ENCODE data around the gene SPTBN2.

The SPTBN2 gene

GRCh38 chr11:66723693-66724092, 5.3 kb downstream of the SPTBN2 start:
- no peak for DNase-seq

- no peak for DNase-seq
These were observed 6.0 kb downstream of the SPTBN2 start for GRCh38 chr11:66722745-66723651.

- no peak for DNase-seq
These were observed 7.1 kb downstream of the SPTBN2 start for GRCh38 chr11:66721939-66722338.

GRCh38 chr11:66720899-66721470, 8.0 kb downstream of the SPTBN2 start:
- no peak for DNase-seq

GRCh38 chr11:66720223-66720898, 8.7 kb downstream of the SPTBN2 start:
- DNase-seq, result peak; percentile 19

- no peak for DNase-seq
These were observed 9.7 kb downstream of the SPTBN2 start for GRCh38 chr11:66719111-66719872.

- no peak for DNase-seq
These were observed 10.6 kb downstream of the SPTBN2 start for GRCh38 chr11:66718320-66718971.

- DNase-seq, result no peak
These were observed 11.1 kb downstream of the SPTBN2 start for GRCh38 chr11:66717925-66718319.

GRCh38 chr11:66716996-66717395, 12.0 kb downstream of the SPTBN2 start:
- no peak for DNase-seq

GRCh38 chr11:66715346-66716085, 13.5 kb downstream of the SPTBN2 start:
- DNase-seq, result no peak

- no peak for DNase-seq
These were observed 15.1 kb downstream of the SPTBN2 start for GRCh38 chr11:66713746-66714480.

GRCh38 chr11:66710384-66710930, 18.6 kb downstream of the SPTBN2 start:
- DNase-seq, result no peak

- DNase-seq, result no peak
These were observed 20.3 kb downstream of the SPTBN2 start for GRCh38 chr11:66708701-66709100.

GRCh38 chr11:66708094-66708493, 20.9 kb downstream of the SPTBN2 start:
- DNase-seq, result no peak

GRCh38 chr11:66707486-66707885, 21.5 kb downstream of the SPTBN2 start:
- no peak for DNase-seq

GRCh38 chr11:66706989-66707388, 22.0 kb downstream of the SPTBN2 start:
- no peak for DNase-seq

- no peak for DNase-seq
These were observed 23.3 kb downstream of the SPTBN2 start for GRCh38 chr11:66705587-66706335.

GRCh38 chr11:66704659-66705360, 24.2 kb downstream of the SPTBN2 start:
- no peak for DNase-seq

Measured in CD4-positive, alpha-beta T cell treated with Interleukin-10 for 1 hour (primary cell).